GM19099 (cell line): ENCODE measurements around the gene CFAP57.

ENCODE experiments used
- POLR2A ChIP-seq: IDR thresholded peaks from 3 replicates; pipeline ENCODE4 v1.6.1; 2011; ENCODE audit warnings: low read depth; ENCODE audit not compliant: insufficient read length; ENCODE audit errors: extremely low read depth

CFAP57 gene

DNA sequence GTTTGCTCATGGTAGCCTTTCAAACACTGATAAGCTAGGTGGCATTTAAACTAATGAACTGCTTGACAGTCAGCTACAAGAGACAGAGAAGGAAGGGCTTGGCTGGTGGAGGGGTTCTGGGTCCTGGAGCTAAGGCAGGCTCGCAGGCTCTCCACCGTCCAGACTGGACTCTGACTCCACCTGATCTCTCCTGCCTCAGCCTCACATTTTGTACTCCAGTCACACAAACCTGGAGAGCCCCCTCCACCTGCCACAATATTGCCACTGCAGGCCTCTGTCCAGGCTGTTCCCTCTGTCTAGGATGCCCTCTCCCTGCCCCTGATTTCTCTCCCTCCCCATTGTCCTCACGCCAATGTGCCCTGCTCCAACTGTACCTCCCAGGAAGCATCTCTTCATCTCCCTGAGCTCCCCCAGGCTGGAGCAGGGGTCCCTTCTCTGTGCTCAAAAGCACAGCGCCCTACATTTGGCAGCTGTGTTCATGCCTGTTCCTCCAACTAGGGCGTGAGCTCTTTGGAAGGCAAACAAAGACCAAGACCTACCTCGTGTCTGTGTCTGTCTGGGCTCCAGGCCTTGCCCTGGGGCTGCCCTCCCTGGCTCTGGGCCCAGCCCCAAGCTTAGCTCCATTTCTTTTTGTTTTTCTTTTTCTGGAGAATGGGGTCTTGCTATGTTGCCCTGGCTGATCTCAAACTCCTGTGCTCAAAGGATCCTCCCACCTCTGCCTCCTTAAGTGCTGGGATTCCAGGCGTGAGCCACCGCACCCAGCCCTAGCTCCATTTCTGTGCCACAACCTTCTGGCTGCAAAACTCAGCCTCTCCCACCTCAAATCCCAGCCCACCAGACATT, 131.6 kb downstream of the CFAP57 start:
- TF ChIP-seq POLR2A: no peak
